T-cell (primary cell): ENCODE measurements around the gene PLEKHF1. TPM values are rescaled to one million over a fixed set of nuclear protein-coding genes. Genes with fewer than 3 reads are reported as not detected.

Experiments
- total RNA-seq, 35 experiments: library from RNA in 6 of 35; stranded (reverse) in 6 of 35; fragments of 120-200 nt in 1 of 35; gene quantifications; one replicate each; pipeline versions ENCODE4 v1.2.1 to v1.2.4 and lab custom pipeline; 2013 to 2026

PLEKHF1 gene
- total RNA-seq, 5 donors from 2014 or later (not counting 1 experiment from before 2014, with no cell fraction given) = 13.2 to 42.6 (median 34.5) TPM

Other genes with a start within 250 kb of the PLEKHF1 start
- gene VSTM2B, start 139.5 kb upstream of the PLEKHF1 start, total RNA-seq = not detected
- 10 to 100 TPM; 43.7 to 59.6 (median 55.5) TPM for gene POP4, start 59.2 kb upstream of the PLEKHF1 start, total RNA-seq
- gene C19orf12, start 49.8 kb downstream of the PLEKHF1 start, total RNA-seq = 10 to 100 TPM; 25.1 to 38.7 (median 34.2) TPM
- gene CCNE1, start 146.5 kb downstream of the PLEKHF1 start, total RNA-seq = 10 to 100 TPM in 1 of 5 donors, 1 to 10 TPM in 4; 4.1 to 10.1 (median 6.0) TPM